Measurements from ENCODE around the gene LAMB1. TPM values are rescaled to one million over a fixed set of nuclear protein-coding genes. Genes with fewer than 3 reads are reported as not detected.

The LAMB1 gene
- total RNA-seq, 1 experiment from 2014 or later, result 32.0 TPM

DNA sequence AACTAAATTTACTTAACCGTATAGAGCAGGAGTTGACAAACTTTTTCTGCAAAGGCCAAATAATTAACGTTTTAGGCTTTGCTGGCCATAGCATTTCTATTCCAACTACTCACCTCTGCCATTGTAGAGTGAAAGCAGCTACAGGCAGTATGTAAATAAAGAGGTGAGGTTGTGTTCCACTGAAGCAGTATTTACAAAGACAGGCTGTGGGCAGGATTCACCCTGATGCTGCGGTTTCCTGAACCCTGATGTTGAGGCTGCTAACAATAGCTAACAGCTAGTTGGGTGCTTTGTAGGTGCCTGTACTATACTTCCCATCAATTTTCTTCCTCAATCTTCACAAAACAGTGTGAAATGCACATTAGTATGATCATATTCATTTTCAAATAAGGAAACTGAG lies 47.0 kb upstream of the LAMB1 start:
- H3K4me3 ChIP-seq (replicated peaks in 1 of 2; ENCODE audit: low read depth in 1 of 2, low read length in 2 of 2), result no peak overlapping the region
- no peaks in the 10 kb centered on the region for H3K4me1 ChIP-seq (ENCODE audit: control insufficient read depth in 1 of 2, insufficient read depth in 2 of 2, low read length in 2 of 2)
- CTCF ChIA-PET, result no interaction called here
- no TSS peak for BruUV-seq (replicated peaks)
- H3K27ac ChIP-seq (ENCODE audit: low read depth, low read length), result no peak overlapping the region
- H3K4me2 ChIP-seq (ENCODE audit: low read length), result no peak overlapping the region
- H3K27me3 ChIP-seq (ENCODE audit: insufficient read depth, low read length), result no peaks in the 10 kb centered on the region
- H3K9ac ChIP-seq (ENCODE audit: low read length), result no peak overlapping the region
- no peak for TF ChIP-seq EZH2 (IDR thresholded peaks at IDR 0.05)
- TF ChIP-seq JUND (IDR thresholded peaks at IDR 0.05), result no peak
- TF ChIP-seq EZH2phosphoT487 (IDR thresholded peaks at IDR 0.05; ENCODE audit: borderline replicate concordance), result no peak
- no peak for TF ChIP-seq RAD21 (IDR thresholded peaks at IDR 0.05; ENCODE audit: low read depth)
- no peak for TF ChIP-seq CEBPB (IDR thresholded peaks at IDR 0.05; ENCODE audit: low read depth)
- TF ChIP-seq, protein P1, sequence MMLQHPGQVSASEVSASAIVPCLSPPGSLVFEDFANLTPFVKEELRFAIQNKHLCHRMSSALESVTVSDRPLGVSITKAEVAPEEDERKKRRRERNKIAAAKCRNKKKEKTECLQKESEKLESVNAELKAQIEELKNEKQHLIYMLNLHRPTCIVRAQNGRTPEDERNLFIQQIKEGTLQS (IDR thresholded peaks at IDR 0.05), result no peak
- no peak for TF ChIP-seq CBX3 (IDR thresholded peaks at IDR 0.05; ENCODE audit: low read depth)
- no peak for TF ChIP-seq POLR2AphosphoS5 (IDR thresholded peaks at IDR 0.05; ENCODE audit: low read depth, low read length)
- no peak for TF ChIP-seq ELF1 (IDR thresholded peaks at IDR 0.05; ENCODE audit: borderline replicate concordance, low read depth)
- TF ChIP-seq, protein P2, sequence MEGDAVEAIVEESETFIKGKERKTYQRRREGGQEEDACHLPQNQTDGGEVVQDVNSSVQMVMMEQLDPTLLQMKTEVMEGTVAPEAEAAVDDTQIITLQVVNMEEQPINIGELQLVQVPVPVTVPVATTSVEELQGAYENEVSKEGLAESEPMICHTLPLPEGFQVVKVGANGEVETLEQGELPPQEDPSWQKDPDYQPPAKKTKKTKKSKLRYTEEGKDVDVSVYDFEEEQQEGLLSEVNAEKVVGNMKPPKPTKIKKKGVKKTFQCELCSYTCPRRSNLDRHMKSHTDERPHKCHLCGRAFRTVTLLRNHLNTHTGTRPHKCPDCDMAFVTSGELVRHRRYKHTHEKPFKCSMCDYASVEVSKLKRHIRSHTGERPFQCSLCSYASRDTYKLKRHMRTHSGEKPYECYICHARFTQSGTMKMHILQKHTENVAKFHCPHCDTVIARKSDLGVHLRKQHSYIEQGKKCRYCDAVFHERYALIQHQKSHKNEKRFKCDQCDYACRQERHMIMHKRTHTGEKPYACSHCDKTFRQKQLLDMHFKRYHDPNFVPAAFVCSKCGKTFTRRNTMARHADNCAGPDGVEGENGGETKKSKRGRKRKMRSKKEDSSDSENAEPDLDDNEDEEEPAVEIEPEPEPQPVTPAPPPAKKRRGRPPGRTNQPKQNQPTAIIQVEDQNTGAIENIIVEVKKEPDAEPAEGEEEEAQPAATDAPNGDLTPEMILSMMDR (IDR thresholded peaks at IDR 0.05 in 2 of 3, conservative IDR thresholded peaks at IDR 0.05 in 1 of 3; ENCODE audit: borderline replicate concordance in 1 of 3, insufficient read depth in 1 of 3, low read depth in 2 of 3, low read length in 2 of 3), result no peak
- TF ChIP-seq FOSL1 (IDR thresholded peaks at IDR 0.05; ENCODE audit: low read depth), result no peak
- no peak for TF ChIP-seq ZFX (IDR thresholded peaks at IDR 0.05)
- no peak for TF ChIP-seq SIN3A (IDR thresholded peaks at IDR 0.05; ENCODE audit: low read depth)
- no peak for TF ChIP-seq SP1 (IDR thresholded peaks at IDR 0.05; ENCODE audit: low read depth)
- TF ChIP-seq SRF (IDR thresholded peaks at IDR 0.05; ENCODE audit: low read depth), result no peak
- no peak for TF ChIP-seq POLR2A (IDR thresholded peaks at IDR 0.05; ENCODE audit: borderline replicate concordance, extremely low read depth, insufficient read depth, insufficient read length)
- no peak for TF ChIP-seq ZNF274 (IDR thresholded peaks at IDR 0.05; ENCODE audit: low read depth, low read length)
- TF ChIP-seq YY1 (IDR thresholded peaks at IDR 0.05; ENCODE audit: extremely low read depth, insufficient replicate concordance, low read depth, low read length), result no peak
- no peak for TF ChIP-seq EGR1 (IDR thresholded peaks at IDR 0.05; ENCODE audit: low read depth)
- TF ChIP-seq, protein P3, sequence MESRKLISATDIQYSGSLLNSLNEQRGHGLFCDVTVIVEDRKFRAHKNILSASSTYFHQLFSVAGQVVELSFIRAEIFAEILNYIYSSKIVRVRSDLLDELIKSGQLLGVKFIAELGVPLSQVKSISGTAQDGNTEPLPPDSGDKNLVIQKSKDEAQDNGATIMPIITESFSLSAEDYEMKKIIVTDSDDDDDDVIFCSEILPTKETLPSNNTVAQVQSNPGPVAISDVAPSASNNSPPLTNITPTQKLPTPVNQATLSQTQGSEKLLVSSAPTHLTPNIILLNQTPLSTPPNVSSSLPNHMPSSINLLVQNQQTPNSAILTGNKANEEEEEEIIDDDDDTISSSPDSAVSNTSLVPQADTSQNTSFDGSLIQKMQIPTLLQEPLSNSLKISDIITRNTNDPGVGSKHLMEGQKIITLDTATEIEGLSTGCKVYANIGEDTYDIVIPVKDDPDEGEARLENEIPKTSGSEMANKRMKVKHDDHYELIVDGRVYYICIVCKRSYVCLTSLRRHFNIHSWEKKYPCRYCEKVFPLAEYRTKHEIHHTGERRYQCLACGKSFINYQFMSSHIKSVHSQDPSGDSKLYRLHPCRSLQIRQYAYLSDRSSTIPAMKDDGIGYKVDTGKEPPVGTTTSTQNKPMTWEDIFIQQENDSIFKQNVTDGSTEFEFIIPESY (IDR thresholded peaks at IDR 0.05; ENCODE audit: extremely low read depth, insufficient replicate concordance, low read length), result no peak
- ATAC-seq (no peak), DNase-seq (ENCODE audit: low read depth, low spot score) (no peak)
- no peaks in the 10 kb centered on the region for H3K36me3 ChIP-seq (ENCODE audit: control insufficient read depth in 1 of 2, insufficient read depth in 2 of 2, low read length in 2 of 2)
- no peaks in the 10 kb centered on the region for H3K9me2 ChIP-seq (ENCODE audit: insufficient read depth)
- no peaks in the 10 kb centered on the region for H3K9me3 ChIP-seq (ENCODE audit: control insufficient read depth in 1 of 2, insufficient read depth in 1 of 2, low read depth in 1 of 2, low read length in 2 of 2)
- H4K20me1 ChIP-seq (ENCODE audit: insufficient read depth), result no peaks in the 10 kb centered on the region
- no peaks in the 10 kb centered on the region for H3K79me2 ChIP-seq (ENCODE audit: insufficient read depth, low read length)
- POLR2A ChIA-PET, result no interaction called here
- RAD21 ChIA-PET (ENCODE audit: low non-redundant PET in 1 of 2, low total read pairs in 2 of 2, uncharacterized antibody in 2 of 2, unreplicated experiment in 2 of 2), result no interaction called here
- intact Hi-C loops (cut with micrococcal nuclease), result no loop called here
- no peak overlapping the region for H2AFZ ChIP-seq (ENCODE audit: low read depth, low read length, poor library complexity, severe bottlenecking)

Measured in HCT116 (cell line).